Germinal center (tissue), 1 donor: ENCODE results near the gene ATF5.

Experiments
- DNase-seq: peaks from one replicate; pipeline ENCODE4 v3.0.0; 2012; ENCODE audit warnings: mixed read lengths, low spot score

ATF5 gene

DNA sequence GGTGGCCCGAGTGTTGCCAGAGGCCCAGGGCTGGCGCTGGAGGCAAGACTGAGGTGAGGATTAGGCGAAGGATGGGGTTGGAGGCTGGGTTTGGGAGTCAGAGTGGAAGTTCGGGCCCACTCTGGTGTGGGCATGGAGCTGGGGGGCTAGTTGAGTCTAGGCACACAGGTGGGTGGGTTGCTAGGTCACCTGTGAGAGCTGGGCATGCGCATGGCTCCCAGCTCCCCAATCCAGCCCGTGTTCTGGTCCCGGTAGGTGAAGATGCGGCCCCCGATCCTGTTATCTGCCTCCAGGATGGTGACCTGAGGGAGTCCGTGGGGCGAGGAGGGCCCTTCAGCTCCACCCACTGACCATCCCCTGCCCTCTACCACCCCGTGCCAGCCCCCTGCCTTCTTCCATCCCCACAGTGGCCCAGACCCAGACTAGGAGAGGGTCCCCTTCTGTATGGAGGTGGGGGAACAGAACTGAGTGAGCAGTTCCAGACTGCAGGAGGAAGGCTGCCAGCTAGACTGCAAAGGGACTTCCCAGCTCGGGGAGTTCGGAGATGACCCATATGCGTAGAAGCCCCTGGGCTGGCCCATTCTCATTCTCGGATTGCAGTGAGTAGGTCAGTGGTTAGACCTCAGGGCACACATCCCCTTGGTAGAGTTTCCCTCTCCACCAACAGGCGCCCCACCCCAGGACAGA is 34.0 kb upstream of the ATF5 start:
- no peak for DNase-seq

DNA sequence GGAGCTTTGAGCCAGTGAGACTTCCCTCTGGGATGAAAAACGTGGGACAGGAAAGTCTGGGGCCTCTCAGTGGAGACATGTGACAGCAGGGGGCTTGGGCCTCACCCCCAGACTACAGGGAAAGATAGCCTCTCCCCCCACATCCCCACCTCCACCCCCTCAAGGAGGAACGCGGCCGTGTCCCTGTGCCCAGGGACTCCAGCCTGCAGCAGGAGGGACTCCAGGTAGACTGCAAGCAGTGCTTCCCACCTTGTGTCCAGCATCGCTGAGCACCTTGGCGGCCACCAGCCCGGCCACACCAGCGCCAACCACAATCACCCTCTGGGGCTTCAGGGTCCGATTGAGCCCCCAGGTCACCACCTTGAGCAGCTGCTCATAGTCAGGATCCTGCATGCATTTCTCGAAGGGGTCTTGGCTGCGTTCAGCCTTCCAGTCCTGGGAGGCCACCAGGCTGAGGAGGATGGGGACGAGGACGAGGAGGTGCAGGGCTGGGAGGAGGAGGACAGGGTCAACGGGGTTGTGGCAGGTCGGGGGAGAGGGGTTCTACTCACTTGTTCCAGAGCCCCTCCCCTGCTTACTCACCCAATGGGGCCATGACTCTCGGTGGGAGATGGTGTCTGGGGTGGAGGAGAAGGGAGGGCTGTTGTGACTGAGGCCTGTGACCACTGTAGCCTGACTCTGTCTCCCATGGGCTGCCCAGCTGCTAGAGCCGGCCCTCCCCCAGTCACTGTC is 33.3 kb upstream of the ATF5 start:
- no peak for DNase-seq

DNA sequence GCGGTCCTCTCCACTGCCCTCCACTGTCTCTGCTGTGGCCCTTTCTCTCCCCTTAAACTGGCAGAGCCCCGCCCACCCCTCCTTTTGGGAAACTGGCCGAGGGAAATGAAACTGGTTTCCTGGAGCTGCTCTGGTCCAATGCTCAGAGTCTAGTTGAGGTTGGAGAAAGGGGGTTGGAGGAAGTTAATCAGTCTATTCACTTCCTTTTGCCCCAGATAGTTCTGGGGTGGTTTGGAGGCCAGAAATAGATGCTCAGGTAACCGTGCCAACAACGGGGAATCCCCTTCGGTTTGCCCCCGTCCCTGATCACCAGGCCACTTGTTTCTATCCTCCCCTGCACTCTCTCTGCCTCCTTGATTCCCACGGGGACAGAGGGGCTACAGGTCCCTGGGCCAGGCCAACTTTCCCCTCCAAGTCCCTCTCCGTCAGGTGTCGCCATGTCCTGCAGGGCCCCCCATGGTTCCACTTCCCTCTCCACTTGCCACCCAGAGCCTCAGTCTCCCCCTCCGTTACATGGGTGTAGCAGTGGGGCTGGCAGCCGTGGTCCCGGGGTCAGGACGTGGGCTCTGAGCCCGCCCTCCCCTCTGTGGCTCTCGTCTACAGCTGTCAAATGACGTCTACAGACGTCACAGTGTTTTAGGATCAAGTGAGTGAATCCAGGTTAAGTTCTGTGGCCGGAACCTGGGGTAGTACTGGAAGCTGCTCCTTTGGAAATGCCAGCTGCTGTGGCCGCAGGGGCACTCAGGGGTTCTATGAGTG is 32.0 kb upstream of the ATF5 start, which contains the start of gene IL4I1:
TSS of gene IL4I1 (minus strand) at position 25 of the 759 bp plus-strand sequence. CDS start 727 bp downstream, outside the sequence.
- peak; percentile 86 for DNase-seq

DNA sequence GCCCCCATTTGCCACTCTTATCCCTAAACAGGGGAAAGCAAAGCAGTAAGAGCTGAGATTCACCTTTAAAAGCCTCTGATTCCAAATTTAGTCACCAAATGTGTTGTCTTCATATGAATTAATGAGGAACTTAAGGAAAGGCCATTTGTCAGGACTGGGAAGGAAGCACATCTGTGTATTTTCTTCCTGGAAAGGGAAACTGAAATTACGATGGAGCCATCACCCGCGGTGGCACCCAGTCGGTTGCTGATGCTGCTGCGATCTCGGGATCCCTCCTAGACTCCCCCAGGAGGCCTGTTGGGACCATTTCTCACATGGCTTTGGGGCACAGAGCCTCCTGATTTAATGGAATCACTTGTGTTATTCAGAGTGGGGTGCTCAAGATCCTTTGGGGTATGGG is 24.9 kb upstream of the ATF5 start:
- no peak for DNase-seq

DNA sequence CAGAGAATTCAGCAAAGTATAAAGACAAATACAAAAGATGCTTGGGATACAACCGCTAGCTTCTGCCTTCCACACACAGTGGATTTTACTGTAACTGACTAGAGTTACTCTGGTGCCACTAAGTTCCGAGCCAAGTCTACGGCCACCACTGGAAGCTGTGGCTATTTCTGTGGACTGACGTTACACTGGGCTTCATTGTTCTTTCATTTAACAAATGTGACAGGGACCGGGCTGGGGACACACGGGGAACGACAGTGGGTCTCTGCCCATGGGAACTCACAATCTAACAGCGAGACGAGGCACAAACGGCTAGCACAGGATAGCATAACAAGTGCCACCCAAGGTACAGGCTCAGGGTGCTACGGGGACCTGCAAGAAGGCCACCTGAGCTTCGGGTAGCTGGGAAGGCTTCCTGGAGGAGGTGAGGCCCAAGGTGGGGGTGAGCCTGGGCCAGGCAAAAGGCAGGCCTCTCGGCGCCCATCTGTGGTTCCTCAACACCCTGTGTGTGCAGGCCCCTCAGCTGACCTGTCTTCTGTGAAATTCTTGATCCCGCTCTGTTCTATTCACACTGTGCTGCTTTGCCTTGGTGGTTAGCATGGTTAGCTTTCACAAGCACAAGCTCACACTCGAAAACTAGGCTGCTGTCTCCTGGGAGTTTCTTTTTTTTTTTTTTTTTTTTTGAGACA is 22.0 kb upstream of the ATF5 start:
- no peak for DNase-seq

DNA sequence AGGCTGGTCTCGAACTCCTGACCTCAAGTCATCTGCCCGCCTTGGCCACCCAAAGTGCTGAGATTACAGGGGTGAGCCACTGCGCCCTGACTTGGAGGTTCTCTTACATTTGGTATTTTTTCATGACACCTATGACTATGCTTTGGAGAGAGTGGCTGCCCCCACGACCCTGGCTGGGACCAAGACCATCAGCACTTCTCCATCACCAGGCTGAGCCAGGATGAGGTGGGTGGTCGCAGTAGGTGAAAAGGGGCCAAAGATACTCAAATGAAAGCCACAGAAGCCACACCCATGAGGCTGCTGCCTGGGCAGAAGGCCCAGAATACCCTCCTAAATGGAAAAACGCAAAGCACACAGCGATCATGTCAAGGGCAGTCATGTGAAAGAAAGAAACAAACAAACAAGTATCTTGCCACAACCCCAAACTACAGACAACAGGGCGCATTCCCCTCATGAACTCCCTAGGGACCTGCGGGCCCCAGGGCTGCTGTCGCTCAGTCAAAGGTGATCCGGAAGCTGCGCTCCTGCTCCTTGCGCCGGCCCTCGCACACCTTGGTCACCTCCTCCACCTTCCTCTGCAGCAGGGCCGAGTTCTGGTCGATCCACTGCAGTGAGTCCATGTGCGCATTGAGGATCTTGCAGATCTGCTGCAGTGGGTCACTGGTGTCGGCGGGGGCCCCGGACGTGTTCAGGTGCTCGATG is 21.1 kb upstream of the ATF5 start:
- peak; percentile 70 for DNase-seq

DNA sequence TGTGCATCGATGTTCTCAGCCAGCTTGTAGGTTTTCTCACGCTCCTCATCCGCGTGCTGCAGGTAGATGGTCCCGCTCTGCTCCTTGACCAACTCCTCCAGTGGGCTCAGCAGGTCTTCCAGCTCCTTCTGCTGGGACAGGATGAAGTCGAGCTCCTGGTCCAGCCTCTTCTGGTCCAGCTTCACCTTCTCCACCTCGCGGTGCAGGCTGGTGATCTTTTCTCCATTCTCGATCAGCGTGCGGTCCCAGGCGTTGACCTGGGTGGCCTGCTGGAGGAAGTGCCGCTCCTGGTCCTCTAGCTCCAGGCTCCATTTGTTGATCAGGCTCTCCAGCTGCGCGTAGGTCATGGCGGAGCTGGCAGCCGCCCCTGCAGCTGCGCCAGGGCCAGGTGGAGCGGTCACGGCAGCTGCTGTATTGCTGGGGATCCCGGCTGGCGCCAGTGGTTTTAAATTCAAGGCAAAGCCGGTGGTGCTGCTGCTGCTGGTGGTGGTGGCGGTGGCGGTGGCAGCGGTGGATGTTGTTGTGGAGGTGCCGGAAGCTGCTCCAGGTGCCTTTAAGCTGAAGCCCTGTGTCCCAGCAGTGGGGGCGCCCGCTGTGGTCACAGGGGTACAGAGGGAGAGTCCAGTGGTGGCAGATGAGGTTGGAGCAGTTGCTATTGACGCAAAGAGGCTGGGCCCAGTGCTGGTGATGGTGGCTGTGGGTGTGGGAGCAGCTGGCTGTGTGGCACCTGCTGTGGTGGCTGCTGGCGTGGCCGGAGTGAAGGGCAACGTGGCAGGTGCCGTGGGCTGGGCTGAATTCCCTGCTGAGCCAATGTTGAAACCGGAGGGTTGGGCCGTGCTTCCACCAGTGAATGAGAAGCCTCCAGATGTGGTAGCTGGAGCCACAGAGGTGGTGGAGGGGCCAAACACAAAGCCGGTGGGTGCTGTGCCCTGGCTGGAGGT is 20.3 kb upstream of the ATF5 start:
- no peak for DNase-seq

DNA sequence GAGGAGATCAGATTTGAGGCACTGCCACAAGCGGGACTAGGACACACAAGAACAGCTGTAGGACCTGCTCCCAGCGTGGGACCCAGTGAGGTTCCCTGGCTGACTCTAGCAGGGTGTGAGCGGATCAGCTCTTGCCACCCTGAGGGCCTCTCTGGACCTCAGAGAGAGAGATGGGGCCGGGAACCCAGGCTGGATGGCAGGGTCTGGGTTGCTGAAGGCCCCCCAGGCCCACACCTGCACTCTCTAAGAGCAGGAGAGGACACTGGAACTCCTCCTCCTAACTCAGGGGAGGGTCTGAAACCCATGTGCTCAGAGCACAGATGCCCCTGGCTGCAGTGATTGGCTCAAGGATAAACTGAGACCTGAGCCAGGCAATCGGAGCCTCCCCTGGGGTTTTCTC is 18.8 kb upstream of the ATF5 start:
- no peak for DNase-seq

DNA sequence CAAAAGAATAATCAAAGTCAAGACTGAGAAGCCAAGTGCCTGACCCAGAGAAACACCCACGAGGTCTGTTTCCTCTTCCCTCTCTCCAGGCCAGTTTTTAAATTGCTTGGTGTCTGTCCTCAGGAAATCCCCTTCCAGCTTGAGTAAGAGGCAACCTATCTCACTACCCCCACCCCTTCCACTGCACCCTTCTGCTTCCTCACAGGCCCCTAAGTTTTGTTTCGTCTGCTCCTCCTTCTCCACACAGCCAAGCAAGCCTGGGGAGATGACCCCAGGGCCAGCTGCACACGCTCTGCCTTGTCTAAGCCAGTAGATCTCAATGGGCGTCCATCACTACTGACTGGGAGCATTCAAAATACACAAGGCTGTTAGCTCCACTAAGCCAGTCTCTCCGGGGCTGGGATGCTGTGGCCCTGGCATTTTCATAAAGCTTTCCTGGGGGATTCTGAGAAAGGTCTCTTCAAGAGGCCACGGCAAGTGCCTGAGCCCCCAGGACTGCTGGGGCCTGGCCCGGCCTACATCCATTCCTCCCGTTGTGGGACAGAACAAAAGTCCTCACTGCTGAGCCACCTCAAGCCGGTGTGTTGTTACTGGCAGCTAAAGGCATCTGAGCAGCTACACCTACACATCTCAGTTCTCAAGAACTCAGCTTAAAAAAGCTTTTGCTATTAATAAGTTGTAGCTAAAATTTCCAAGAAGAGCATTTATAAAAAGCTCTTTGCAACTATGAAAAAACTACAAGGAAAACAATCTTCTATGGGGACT is 17.4 kb upstream of the ATF5 start:
- DNase-seq, result no peak

DNA sequence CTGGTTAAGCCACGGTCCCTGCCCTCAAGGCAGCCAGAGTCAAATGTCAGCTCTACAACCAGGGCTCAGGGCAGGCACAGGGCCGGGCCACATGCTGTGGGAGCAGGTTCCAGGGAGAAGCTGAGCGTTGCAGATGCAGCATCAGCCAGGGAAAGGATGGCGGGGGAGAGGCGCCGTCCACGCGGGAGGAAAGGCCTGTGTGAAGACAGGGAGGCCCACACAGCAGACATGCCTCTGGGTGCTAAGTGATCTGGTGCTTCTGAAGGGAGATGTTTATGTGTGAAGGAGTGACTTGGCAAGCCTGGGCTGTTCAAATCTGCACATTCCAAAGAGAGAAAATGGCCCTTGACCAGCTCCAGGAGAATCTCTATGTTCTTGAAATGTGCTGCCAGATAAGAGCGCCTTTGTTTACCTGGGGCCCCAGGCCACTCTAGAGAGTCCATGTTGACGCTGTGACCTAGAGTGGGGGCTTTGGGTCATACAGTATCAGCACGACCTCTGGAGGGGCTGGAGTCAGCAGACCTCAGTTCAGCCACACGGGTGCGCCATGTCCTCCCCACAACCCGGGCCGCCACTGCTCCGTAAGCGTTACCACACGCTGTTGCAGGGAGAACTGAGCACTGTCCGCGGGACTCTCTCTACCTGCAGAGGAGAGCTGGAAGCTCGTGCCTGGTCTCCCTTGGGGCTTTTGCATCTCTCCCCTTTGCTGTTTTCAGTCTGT is 15.9 kb upstream of the ATF5 start:
- DNase-seq, result no peak

DNA sequence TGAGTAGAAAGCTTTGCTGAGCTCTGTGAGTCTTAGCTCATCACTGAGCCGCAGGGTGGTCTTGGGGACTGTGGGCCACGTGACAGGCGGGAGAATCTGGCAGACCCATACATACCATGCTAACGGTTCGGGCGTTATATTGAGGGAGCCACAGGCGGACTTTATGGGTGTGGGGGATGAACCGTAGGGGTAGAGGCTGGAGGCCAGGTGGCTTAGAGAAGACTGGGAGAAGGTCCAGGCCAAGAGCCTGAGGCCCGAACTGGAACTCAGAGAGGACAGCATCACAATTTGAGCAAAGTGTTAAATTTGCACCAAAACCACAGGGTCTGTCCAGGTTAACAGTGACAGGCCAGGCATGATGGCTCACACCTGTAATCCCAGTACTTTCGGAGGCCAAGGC is 15.3 kb upstream of the ATF5 start:
- no peak for DNase-seq

DNA sequence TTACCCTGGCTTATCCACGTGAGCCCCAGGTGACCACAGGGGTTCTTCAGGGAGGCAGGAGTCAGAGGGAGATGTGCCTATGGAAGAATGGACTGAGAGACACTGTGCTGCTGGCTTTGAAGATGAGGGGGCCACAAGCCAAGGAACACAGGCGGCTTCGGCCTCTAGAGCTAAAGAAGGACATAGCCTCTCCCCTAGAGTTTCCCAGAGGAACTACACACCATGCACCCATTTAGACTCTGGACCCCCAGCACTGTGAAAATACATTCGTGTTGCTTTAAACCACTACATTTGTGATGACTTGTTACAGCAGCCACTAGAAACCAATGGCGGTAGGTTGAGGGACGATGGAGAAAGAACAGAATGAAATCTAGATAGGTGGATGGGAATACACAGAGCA is 13.7 kb upstream of the ATF5 start:
- no peak for DNase-seq

DNA sequence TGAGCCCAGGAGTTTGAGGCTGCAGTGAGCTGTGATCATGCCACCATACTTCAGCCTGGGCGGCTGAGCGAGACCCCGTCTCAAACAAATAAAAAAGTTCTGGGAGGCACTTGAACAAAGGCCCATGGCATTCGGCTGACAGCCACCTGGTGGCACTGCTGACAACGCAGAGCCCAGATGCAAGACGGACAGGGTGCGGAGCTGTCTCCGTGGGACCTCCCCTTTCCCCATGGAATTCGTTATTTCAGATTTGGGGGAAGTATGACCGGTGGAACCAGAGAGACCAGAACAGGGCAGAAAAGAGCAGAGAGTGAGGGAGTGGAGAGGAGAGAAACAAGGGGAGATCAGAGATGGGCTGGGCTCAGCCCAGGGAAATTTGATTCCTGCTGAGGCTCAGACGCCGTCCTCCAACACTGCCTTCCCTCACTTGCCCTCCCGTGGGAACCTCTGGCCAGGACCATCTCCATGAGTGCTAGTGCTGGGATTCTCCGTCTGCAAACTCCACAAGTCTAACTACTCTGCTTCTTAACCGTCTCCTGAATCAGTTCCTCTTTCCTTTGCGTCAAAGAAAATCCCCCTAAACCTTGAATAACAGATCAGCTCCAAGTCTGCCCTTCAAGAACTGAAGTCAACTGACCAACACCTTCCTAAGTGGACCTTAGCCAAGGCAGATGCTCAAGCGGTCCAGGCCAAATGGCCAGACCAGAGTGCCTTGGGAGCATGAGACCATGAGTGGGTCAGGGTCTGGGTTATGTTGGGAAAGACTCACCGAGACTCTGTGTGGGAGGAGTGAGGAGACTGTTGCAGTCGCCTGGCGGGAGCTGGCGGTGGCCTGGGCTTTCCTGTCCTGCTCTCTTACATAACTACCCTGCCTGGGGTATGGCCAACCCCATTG is 11.9 kb upstream of the ATF5 start:
- no peak for DNase-seq

DNA sequence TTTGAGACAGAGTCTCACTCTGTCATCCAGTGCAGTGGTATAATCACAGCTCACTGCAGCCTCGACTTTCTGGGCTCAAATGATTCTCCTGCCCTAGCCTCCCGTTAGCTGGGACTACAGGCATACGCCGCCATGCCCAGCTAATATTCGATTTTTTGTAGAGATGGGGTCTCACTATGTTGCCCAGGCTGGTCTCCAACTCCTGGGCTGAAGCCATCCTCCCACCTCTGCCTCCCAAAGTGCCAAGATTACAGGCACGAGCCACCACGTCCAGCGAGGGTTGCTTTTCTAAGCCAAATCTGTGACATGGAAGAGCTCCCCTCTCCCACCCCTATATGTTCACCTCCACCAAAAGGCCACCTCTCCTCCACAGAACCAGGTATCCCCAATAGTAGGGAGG is 10.9 kb upstream of the ATF5 start:
- no peak for DNase-seq

DNA sequence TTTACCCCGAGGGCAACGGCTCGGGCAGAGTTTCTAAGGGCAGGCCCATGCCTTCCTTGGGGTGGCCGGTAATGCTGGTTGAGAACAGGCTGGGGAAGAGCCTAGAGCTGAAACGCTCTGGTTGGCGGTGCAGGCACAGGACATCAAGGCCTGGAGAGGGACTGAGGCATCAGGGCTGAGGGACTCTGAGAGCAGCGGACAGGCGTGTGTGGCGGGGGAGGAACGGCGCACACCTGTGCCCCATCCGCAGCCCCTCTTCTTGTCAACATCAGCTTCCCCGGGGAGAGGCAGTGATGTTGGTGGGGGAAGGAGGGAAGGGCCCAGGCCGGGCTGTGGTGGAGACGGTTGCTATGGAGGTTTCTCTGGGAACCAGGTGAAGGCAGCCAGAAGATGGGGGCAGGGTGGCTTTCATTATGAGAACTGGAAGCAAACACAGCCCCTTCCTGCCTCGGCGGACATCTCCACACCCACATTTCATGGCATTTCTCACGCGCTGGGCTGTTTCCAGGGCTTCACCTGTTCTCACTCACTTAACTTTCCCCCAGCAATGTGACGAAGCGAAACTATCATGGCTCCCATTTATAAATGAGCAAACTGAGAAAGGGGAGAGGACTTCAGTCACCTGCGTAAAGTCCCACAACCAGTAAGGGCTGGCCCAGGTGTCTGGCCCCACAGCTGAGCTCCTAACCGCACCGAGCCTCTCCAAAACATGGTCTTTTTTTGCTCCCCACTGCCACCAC is 8.2 kb upstream of the ATF5 start:
- no peak for DNase-seq

DNA sequence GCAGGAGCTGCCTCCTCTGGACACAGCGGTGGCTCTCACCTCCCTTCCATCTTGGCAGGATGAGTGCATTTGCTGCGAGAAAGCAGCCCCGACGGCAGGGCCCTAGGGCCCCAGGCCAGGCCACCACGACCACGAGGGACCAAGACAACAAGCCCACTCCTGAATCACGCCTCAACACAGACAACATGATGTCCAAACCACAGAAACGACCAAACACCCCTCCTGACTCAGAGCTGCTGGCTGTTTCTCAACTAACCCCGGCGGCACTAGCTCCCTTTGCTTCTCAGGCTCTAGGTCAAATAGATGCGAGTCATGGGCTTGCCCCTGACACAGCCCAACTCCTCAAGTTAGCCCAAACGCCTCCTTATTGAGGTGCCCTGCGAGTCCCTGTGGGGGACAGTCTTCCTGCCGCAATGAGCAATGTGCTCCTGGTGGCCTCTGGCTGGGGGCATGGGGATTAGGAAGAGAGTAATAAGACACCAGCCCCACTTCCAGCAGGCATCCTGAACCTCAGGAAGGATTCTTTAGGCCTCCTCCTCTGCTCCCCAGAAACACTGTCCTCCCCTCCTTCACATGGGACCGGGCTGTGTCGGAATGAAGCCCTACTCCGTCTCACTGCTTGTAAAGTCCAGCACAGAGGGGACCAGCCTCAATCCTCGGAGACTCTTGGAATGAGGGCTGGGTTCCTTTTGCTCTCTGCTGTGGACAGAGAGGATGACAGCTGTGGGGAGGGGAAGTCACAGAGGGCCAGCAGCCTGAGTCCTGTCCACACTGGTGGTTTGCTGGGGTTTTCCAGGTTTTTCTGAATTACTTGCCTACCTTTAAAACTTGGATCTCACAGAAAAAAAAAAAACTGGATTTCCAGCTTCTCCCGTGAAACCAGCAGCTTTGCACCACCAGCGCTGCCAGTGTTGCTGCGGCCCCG is 6.9 kb upstream of the ATF5 start:
- no peak for DNase-seq
